ENCODE measurements around the gene RGS13. TPM values are rescaled to one million over a fixed set of nuclear protein-coding genes. Genes with fewer than 3 reads are reported as not detected.

The RGS13 gene
- total and polyA plus RNA-seq, 2 donors (not counting 3 experiments of a cell fraction or from before 2014, with no cell fraction given) = not detected

DNA sequence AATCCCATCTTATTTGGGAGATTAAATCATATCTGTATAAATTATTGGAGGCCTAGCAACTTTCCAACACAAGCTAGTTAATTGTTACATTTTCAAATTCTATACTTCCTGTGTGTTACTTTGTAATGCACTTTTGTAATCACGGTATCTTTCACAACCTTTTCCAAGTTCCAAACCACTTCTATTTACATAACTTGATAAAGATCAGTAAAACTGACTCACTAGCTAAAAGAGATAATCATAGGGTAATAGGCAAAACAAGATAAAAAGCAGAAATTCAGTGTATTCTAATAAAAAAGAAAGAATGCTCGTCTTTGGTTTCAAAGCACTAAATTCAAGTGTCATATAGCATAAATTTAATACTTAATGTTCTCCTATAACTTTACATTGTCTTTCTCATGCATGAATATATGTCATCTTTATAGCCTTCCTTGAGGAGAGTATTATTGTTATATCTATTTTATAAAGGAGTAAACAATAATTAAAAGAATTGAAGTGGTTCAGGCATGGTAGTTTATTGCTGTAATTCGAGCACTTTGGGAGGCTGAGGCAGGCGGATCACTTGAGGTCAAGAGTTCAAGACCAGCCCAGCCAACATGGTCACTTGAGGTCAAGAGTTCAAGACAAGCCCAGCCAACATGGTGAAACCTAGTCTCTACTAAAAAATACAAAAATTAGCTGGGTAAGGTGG lies 66.4 kb downstream of the RGS13 start:
- FAIRE-seq = peak; percentile 43
- dilution Hi-C loops (cut with MboI; ENCODE audit: extremely low pct_ligation_motif_present, low sequenced_read_pairs) (no loop called here), intact Hi-C loops (cut with micrococcal nuclease) (loop anchor here (5.0 kb wide), 2 partner anchors 125 to 145 kb away; no protein-coding TSS in a partner anchor)
- H3K36me3 ChIP-seq (ENCODE audit: control insufficient read depth in 2 of 2, extremely low read depth in 1 of 2, insufficient read depth in 2 of 2, low read length in 2 of 2) = no peaks in the 10 kb centered on the region
- peak overlapping the region; percentile 70 for H3K4me2 ChIP-seq (ENCODE audit: insufficient read depth, low read length)
- H3K27ac ChIP-seq (ENCODE audit: insufficient read depth, low read depth, low read length) = peak overlapping the region; percentile 57
- no peak overlapping the region for H3K4me3 ChIP-seq (replicated peaks in 1 of 3; ENCODE audit: insufficient read depth in 1 of 3, low read depth in 1 of 3, low read length in 3 of 3)
- peak overlapping the region; percentile 9 for H3K9ac ChIP-seq (replicated peaks; ENCODE audit: extremely low read depth, insufficient read depth, low read length)
- BruUV-seq (replicated peaks) = no TSS peak
- POLR2A ChIA-PET = no interaction called here
- no peaks in the 10 kb centered on the region for H3K79me2 ChIP-seq (ENCODE audit: control insufficient read depth, insufficient read depth, low read length)
- H3K4me1 ChIP-seq (ENCODE audit: control insufficient read depth, extremely low read depth, insufficient read depth, low read length) = peaks cover 26% of the 10 kb centered on the region
- peak; percentile 85 for TF ChIP-seq GATA2 (IDR thresholded peaks at IDR 0.05; ENCODE audit: insufficient read depth, insufficient read length, low read depth, low read length)
- no peak for TF ChIP-seq MYC (IDR thresholded peaks at IDR 0.05; ENCODE audit: low read depth, low read length)
- TF ChIP-seq FOS (IDR thresholded peaks at IDR 0.05; ENCODE audit: borderline replicate concordance, insufficient read depth, low read length) = peak; percentile 44
- H3K27me3 ChIP-seq (ENCODE audit: control insufficient read depth in 2 of 2, insufficient read depth in 2 of 2, low read length in 2 of 2) = no peaks in the 10 kb centered on the region
- no peaks in the 10 kb centered on the region for H4K20me1 ChIP-seq (replicated peaks; ENCODE audit: control insufficient read depth, extremely low read depth, insufficient read depth, low read length)
- H3K9me1 ChIP-seq (replicated peaks; ENCODE audit: control insufficient read depth, extremely low read depth, insufficient read depth, low read length) = no peaks in the 10 kb centered on the region
- CTCF ChIA-PET = interaction anchor here (1.4 to 1.6 kb wide), 3 partner anchors 104 to 317 kb away, joined by 3 to 4 read pairs (median 4); no protein-coding TSS in a partner anchor
- no peaks in the 10 kb centered on the region for H3K9me3 ChIP-seq (replicated peaks; ENCODE audit: control insufficient read depth, insufficient read depth, low read length)
- H2AFZ ChIP-seq (ENCODE audit: low read depth, low read length) = no peak overlapping the region
- peak; percentile 52 for DNase-seq (ENCODE audit: low read depth, low spot score)

DNA sequence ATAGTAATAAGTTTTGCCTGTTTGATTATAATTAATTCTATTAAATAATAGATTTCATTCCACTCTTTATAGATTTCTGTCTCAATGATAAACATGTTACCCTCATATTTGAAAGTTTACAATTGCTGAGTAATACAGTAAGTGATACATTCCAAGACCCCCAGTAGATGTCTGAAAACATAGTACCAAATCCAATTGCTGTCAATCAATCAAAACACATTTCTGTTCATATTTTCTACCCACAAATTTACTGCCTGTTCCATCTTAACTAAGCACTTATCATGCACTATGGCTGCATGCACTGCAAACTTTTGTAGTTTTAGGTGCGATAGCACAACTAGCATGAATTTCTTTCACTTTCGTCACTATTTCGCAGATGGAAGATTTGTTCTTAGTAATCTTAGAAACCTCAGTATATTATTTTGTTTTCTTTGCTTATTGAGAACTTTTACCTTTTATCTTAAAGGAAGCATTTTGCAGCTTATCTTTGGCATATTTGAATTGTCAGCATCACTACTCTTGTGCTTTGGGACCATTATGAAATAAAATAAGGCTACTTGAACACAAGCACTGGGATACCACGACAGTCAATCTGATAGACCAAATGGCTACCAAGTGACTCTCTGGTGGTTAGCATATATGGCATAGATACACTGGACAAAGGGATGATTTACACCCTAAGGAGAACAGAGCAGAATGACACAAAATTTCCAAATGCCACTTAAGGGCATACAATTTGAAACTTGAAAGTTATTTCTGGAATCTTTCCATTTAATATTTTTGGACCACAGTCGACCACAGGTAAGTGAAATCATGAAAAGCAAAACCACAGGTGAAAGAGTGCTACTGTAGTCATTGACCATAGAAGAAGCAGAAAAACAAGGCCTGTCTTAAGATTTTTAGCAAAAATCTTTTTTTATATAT lies 67.6 kb downstream of the RGS13 start:
- peaks cover 26% of the 10 kb centered on the region for H3K4me1 ChIP-seq (ENCODE audit: control insufficient read depth, extremely low read depth, insufficient read depth, low read length)
- DNase-seq (ENCODE audit: low read depth, low spot score) = no peak
- H3K9me1 ChIP-seq (replicated peaks; ENCODE audit: control insufficient read depth, extremely low read depth, insufficient read depth, low read length) = no peaks in the 10 kb centered on the region
- H3K36me3 ChIP-seq (ENCODE audit: control insufficient read depth in 2 of 2, extremely low read depth in 1 of 2, insufficient read depth in 2 of 2, low read length in 2 of 2) = no peaks in the 10 kb centered on the region
- dilution Hi-C loops (cut with MboI; ENCODE audit: extremely low pct_ligation_motif_present, low sequenced_read_pairs) = no loop called here
- no peaks in the 10 kb centered on the region for H3K9me3 ChIP-seq (replicated peaks; ENCODE audit: control insufficient read depth, insufficient read depth, low read length)
- H2AFZ ChIP-seq (ENCODE audit: low read depth, low read length) = no peak overlapping the region
- no peaks in the 10 kb centered on the region for H3K27me3 ChIP-seq (ENCODE audit: control insufficient read depth in 2 of 2, insufficient read depth in 2 of 2, low read length in 2 of 2)
- BruUV-seq (replicated peaks) = no TSS peak
- no peak overlapping the region for H3K4me3 ChIP-seq (replicated peaks in 1 of 3; ENCODE audit: insufficient read depth in 1 of 3, low read depth in 1 of 3, low read length in 3 of 3)
- ChIA-PET POLR2A (no interaction called here), CTCF (interaction anchor here (1.4 kb wide), 1 partner anchor 316 kb away, joined by 4 read pairs; no protein-coding TSS in a partner anchor)
- no peaks in the 10 kb centered on the region for H3K79me2 ChIP-seq (ENCODE audit: control insufficient read depth, insufficient read depth, low read length)
- intact Hi-C loops (cut with micrococcal nuclease) = loop anchor here (5.0 kb wide), 2 partner anchors 124 to 146 kb away; no protein-coding TSS in a partner anchor
- H3K4me2 ChIP-seq (ENCODE audit: insufficient read depth, low read length) = no peak overlapping the region
- TF ChIP-seq MYC (IDR thresholded peaks at IDR 0.05; ENCODE audit: low read depth, low read length) = no peak
- no peak for TF ChIP-seq JUN (IDR thresholded peaks at IDR 0.05; ENCODE audit: borderline replicate concordance, insufficient read depth, insufficient read length, low read depth)
- no peak for TF ChIP-seq GATA2 (IDR thresholded peaks at IDR 0.05; ENCODE audit: insufficient read depth, insufficient read length, low read depth, low read length)
- TF ChIP-seq POLR2A (IDR thresholded peaks at IDR 0.05; ENCODE audit: low read depth, low read length) = no peak
- TF ChIP-seq POLR2AphosphoS5 (IDR thresholded peaks at IDR 0.05; ENCODE audit: insufficient read depth, low read depth, low read length) = no peak
- TF ChIP-seq, protein P1, sequence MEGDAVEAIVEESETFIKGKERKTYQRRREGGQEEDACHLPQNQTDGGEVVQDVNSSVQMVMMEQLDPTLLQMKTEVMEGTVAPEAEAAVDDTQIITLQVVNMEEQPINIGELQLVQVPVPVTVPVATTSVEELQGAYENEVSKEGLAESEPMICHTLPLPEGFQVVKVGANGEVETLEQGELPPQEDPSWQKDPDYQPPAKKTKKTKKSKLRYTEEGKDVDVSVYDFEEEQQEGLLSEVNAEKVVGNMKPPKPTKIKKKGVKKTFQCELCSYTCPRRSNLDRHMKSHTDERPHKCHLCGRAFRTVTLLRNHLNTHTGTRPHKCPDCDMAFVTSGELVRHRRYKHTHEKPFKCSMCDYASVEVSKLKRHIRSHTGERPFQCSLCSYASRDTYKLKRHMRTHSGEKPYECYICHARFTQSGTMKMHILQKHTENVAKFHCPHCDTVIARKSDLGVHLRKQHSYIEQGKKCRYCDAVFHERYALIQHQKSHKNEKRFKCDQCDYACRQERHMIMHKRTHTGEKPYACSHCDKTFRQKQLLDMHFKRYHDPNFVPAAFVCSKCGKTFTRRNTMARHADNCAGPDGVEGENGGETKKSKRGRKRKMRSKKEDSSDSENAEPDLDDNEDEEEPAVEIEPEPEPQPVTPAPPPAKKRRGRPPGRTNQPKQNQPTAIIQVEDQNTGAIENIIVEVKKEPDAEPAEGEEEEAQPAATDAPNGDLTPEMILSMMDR (IDR thresholded peaks at IDR 0.05; ENCODE audit: extremely low read depth in 1 of 2, insufficient read depth in 1 of 2, low read depth in 1 of 2, low read length in 2 of 2) = no peak
- no peak for TF ChIP-seq FOS (IDR thresholded peaks at IDR 0.05; ENCODE audit: borderline replicate concordance, insufficient read depth, low read length)
- no peak for TF ChIP-seq MAX (IDR thresholded peaks at IDR 0.05; ENCODE audit: insufficient read depth, insufficient read length)
- no peak for FAIRE-seq
- no peak overlapping the region for H3K27ac ChIP-seq (ENCODE audit: insufficient read depth, low read depth, low read length)
- H4K20me1 ChIP-seq (replicated peaks; ENCODE audit: control insufficient read depth, extremely low read depth, insufficient read depth, low read length) = no peaks in the 10 kb centered on the region
- H3K9ac ChIP-seq (replicated peaks; ENCODE audit: extremely low read depth, insufficient read depth, low read length) = no peak overlapping the region

Data from endothelial cell of umbilical vein (primary cell).